ENCODE data around the gene C11orf86.

DNA sequence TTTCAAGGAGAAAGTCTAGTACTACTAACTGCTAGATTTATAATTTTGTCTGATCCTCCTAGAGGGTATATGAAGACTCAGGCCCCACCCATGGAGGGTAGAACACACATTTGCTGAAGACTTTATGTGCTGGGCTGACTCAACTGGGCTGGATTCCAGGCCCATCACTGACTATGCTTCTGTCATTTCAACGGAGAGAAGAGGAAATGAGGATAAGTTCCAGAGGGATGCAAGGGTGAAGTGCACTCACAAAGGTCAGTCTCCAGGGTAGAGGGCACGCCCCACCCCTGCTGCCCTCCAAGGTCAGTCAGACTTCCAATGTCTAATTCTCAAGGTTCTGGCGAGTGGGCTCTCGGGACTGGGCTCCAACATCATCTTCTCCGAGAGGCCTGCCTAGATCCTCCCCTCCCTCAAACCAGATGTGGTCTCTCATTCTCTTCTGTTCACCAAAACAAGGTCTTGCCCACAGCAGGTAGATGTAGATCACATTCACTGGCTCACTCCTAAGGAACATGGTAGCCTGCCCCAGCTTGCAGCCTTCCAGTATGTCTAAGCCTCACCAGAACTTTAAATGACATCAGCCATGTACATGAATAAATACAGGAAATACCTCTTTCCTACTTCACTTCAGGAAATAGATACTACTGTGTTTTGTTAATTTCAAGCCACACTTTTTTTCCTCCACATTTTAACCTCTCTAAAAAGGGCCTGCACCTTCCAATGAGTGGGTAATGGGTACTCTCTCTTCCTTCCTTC is 7.3 kb upstream of the C11orf86 start:
- TF ChIP-seq, protein P1, sequence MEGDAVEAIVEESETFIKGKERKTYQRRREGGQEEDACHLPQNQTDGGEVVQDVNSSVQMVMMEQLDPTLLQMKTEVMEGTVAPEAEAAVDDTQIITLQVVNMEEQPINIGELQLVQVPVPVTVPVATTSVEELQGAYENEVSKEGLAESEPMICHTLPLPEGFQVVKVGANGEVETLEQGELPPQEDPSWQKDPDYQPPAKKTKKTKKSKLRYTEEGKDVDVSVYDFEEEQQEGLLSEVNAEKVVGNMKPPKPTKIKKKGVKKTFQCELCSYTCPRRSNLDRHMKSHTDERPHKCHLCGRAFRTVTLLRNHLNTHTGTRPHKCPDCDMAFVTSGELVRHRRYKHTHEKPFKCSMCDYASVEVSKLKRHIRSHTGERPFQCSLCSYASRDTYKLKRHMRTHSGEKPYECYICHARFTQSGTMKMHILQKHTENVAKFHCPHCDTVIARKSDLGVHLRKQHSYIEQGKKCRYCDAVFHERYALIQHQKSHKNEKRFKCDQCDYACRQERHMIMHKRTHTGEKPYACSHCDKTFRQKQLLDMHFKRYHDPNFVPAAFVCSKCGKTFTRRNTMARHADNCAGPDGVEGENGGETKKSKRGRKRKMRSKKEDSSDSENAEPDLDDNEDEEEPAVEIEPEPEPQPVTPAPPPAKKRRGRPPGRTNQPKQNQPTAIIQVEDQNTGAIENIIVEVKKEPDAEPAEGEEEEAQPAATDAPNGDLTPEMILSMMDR (IDR thresholded peaks at IDR 0.05) = no peak
- TF ChIP-seq POLR2A (IDR thresholded peaks at IDR 0.05) = no peak

Measured in testis (tissue), 2 donors.